Measurements from ENCODE around the gene TRMT112. TPM values are rescaled to one million over a fixed set of nuclear protein-coding genes. Genes with fewer than 3 reads are reported as not detected.
A peak's percentile ranks its signal among the peaks of the same experiment; 100 is the strongest.

Gene TRMT112
- total and polyA plus RNA-seq, 2 experiments from 2014 or later, result 298 to 927 TPM

- Histone ChIP-seq H3K36me3 (ENCODE audit: insufficient read depth) (no peaks in the 10 kb centered on the region), H4K20me1 (replicated peaks; ENCODE audit: insufficient read depth) (no peaks in the 10 kb centered on the region; the same call in 1 of the 2 replicates), H3K27me3 (ENCODE audit: insufficient read depth) (peaks cover 14% of the 10 kb centered on the region; the same call in 1 of the 2 replicates), H2AFZ (0 out of 2 replicates have a peak overlapping the region, but pooled peaks have one; percentile 93), H3K4me3 (peak overlapping the region; percentile 86), H3K4me2 (peak overlapping the region; percentile 91), H3K4me1 (ENCODE audit: insufficient read depth) (peaks cover 17% of the 10 kb centered on the region; the same call in 1 of the 2 replicates), H3K27ac (ENCODE audit: low read depth) (no peak overlapping the region), H3K79me2 (replicated peaks; ENCODE audit: insufficient read depth) (no peaks in the 10 kb centered on the region), H3F3A (replicated peaks; ENCODE audit: low read depth) (0 out of 2 replicates have a peak, but pooled peaks cover 13% of the 10 kb centered on the region), H3K9me2 (ENCODE audit: insufficient read depth) (no peaks in the 10 kb centered on the region)
- peak overlapping the region; percentile 84 for H3K4me3 Mint-ChIP-seq
- no peak for TF ChIP-seq CREB1 (CRISPR knock-in tag; IDR thresholded peaks at IDR 0.05; ENCODE audit: low read depth)
- TF ChIP-seq, protein P1, sequence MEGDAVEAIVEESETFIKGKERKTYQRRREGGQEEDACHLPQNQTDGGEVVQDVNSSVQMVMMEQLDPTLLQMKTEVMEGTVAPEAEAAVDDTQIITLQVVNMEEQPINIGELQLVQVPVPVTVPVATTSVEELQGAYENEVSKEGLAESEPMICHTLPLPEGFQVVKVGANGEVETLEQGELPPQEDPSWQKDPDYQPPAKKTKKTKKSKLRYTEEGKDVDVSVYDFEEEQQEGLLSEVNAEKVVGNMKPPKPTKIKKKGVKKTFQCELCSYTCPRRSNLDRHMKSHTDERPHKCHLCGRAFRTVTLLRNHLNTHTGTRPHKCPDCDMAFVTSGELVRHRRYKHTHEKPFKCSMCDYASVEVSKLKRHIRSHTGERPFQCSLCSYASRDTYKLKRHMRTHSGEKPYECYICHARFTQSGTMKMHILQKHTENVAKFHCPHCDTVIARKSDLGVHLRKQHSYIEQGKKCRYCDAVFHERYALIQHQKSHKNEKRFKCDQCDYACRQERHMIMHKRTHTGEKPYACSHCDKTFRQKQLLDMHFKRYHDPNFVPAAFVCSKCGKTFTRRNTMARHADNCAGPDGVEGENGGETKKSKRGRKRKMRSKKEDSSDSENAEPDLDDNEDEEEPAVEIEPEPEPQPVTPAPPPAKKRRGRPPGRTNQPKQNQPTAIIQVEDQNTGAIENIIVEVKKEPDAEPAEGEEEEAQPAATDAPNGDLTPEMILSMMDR (conservative IDR thresholded peaks at IDR 0.05; ENCODE audit: low read depth in 2 of 2), result peak; percentile 14 to 68; a peak in 3 of 4 replicates
- H3K4me1 Mint-ChIP-seq, result peaks cover 29% of the 10 kb centered on the region
- DNase-seq (ENCODE audit: low spot score), result peak; percentile 72
- H3K27me3 Mint-ChIP-seq (ENCODE audit: insufficient read depth, low read depth, poor library complexity), result peaks cover 18% of the 10 kb centered on the region
- H3K9me3 Mint-ChIP-seq, result no peaks in the 10 kb centered on the region
- ATAC-seq, result peak; percentile 46
- H3K27ac Mint-ChIP-seq, result no peak overlapping the region
- H3K36me3 Mint-ChIP-seq (ENCODE audit: low read depth), result peaks cover 12% of the 10 kb centered on the region
Observed at GRCh38 chr11:64359712-64360445, 42.5 kb upstream of the TRMT112 start.

DNA sequence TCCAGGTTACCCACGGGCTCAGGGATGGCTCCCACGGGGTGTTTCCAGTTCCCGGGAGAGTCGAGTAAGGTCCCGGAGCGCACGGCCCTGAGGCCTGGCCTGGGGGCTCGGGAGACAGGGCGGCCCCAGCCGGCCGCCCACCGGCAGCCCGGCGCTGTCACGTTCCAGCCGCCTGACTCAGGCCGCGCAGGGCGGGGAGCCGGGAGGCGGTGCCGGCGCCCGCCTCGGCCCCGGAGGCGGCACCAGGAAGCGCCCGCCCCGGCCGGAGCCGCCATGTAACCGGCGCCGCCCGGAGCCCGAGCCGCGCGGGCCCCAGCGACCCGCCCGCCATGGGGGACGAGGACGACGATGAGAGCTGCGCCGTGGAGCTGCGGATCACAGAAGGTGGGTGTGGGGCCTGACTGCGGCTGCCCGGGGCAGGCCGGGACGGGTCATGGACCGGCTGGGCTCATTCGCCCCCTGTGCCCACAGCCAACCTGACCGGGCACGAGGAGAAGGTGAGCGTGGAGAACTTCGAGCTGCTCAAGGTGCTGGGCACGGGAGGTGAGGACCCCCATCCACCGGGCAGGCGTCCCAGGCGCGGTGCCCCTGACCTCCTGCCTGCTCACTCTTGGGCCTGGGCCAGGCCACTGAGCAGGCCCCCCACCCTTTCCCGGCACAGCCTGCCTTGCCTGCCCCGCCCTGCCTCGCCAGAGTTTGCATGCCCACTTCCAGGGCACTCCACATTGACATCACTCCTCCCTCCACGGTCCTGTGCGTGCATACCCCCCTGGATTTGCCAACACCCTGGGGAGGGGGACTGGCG, 41.8 kb upstream of the TRMT112 start, which contains the start of gene RPS6KA4:
Gene RPS6KA4, plus strand, starts transcription at position 256 of the 805 bp plus-strand sequence. Its CDS starts 74 bp downstream, at position 330.
- Histone ChIP-seq H3K27me3 (ENCODE audit: insufficient read depth) (peaks cover 14% of the 10 kb centered on the region; the same call in 1 of the 2 replicates), H2AFZ (peak within 1 kb of the TSS; percentile 93; the same call in 1 of the 2 replicates), H3K4me1 (ENCODE audit: insufficient read depth) (peaks cover 17% of the 10 kb centered on the region; the same call in 1 of the 2 replicates), H4K20me1 (replicated peaks; ENCODE audit: insufficient read depth) (no peaks in the 10 kb centered on the region), H3K79me2 (replicated peaks; ENCODE audit: insufficient read depth) (no peaks in the 10 kb centered on the region), H3K9me2 (ENCODE audit: insufficient read depth) (no peaks in the 10 kb centered on the region), H3K27ac (ENCODE audit: low read depth) (no peak within 1 kb of the TSS), H3K4me3 (peak within 1 kb of the TSS; percentile 86), H3F3A (replicated peaks; ENCODE audit: low read depth) (0 out of 2 replicates have a peak, but pooled peaks cover 13% of the 10 kb centered on the region), H3K4me2 (peak within 1 kb of the TSS; percentile 91), H3K36me3 (ENCODE audit: insufficient read depth) (no peaks in the 10 kb centered on the region)
- TF ChIP-seq JUNB (IDR thresholded peaks at IDR 0.05; ENCODE audit: unreplicated experiment), result no peak
- peak; percentile 54 for TF ChIP-seq POLR2AphosphoS5 (IDR thresholded peaks at IDR 0.05; ENCODE audit: low read depth)
- H3K4me3 Mint-ChIP-seq, result peak within 1 kb of the TSS; percentile 84
- H3K4me1 Mint-ChIP-seq, result peaks cover 29% of the 10 kb centered on the region
- ATAC-seq (peak; percentile 56), DNase-seq (ENCODE audit: low spot score) (peak; percentile 76)
- H3K27ac Mint-ChIP-seq, result no peak within 1 kb of the TSS
- H3K36me3 Mint-ChIP-seq (ENCODE audit: low read depth), result peaks cover 12% of the 10 kb centered on the region
- H3K9me3 Mint-ChIP-seq, result no peaks in the 10 kb centered on the region
- peaks cover 18% of the 10 kb centered on the region for H3K27me3 Mint-ChIP-seq (ENCODE audit: insufficient read depth, low read depth, poor library complexity)

GRCh38 chr11:64358536-64358906, 41.2 kb upstream of the TRMT112 start:
- Histone ChIP-seq H3K27me3 (ENCODE audit: insufficient read depth) (peaks cover 14% of the 10 kb centered on the region; the same call in 1 of the 2 replicates), H3K4me1 (ENCODE audit: insufficient read depth) (peaks cover 17% of the 10 kb centered on the region; the same call in 1 of the 2 replicates), H3K9me2 (ENCODE audit: insufficient read depth) (no peaks in the 10 kb centered on the region), H4K20me1 (replicated peaks; ENCODE audit: insufficient read depth) (no peaks in the 10 kb centered on the region), H3K27ac (ENCODE audit: low read depth) (no peak overlapping the region), H3K4me3 (peak overlapping the region; percentile 86), H3K36me3 (ENCODE audit: insufficient read depth) (no peaks in the 10 kb centered on the region), H3K79me2 (replicated peaks; ENCODE audit: insufficient read depth) (no peaks in the 10 kb centered on the region), H3F3A (replicated peaks; ENCODE audit: low read depth) (0 out of 2 replicates have a peak, but pooled peaks cover 13% of the 10 kb centered on the region), H3K4me2 (peak overlapping the region; percentile 91), H2AFZ (no peak overlapping the region)
- Mint-ChIP-seq H3K4me1 (peaks cover 29% of the 10 kb centered on the region), H3K36me3 (ENCODE audit: low read depth) (peaks cover 12% of the 10 kb centered on the region), H3K27ac (no peak overlapping the region), H3K9me3 (no peaks in the 10 kb centered on the region), H3K4me3 (peak overlapping the region; percentile 50; the same call in 2 of the 3 replicates), H3K27me3 (ENCODE audit: insufficient read depth, low read depth, poor library complexity) (peaks cover 18% of the 10 kb centered on the region)
- ATAC-seq (no peak), DNase-seq (ENCODE audit: low spot score) (no peak)
- no peak for TF ChIP-seq REST (IDR thresholded peaks at IDR 0.05; ENCODE audit: unreplicated experiment)
- no peak for TF ChIP-seq JUNB (IDR thresholded peaks at IDR 0.05; ENCODE audit: unreplicated experiment)
- TF ChIP-seq ZNF114 (CRISPR knock-in tag; IDR thresholded peaks at IDR 0.05), result no peak
- no peak for TF ChIP-seq NANOG (IDR thresholded peaks at IDR 0.05; ENCODE audit: borderline replicate concordance)
- TF ChIP-seq STAT1 (IDR thresholded peaks at IDR 0.05; ENCODE audit: unreplicated experiment), result no peak

Measured in GM23338 (cell line).